Occipital lobe (tissue), 2 donors: ENCODE measurements around the gene MRPS16. TPM values are rescaled to one million over a fixed set of nuclear protein-coding genes. Genes with fewer than 3 reads are reported as not detected.
"Not testable (repeated sequence)": the region's sequence is repeated elsewhere in the genome, so short reads cannot be mapped to it uniquely, and the experiment has no call there.

Source experiments
- DNase-seq: peaks from one replicate; lab custom pipeline; 2025; lab: John Stamatoyannopoulos, UW
- total RNA-seq: library from RNA; depleted of rRNA; stranded (reverse); fragments of >200 nt; gene quantifications from one replicate; pipeline ENCODE4 v1.2.3, GENCODE V29; 2014

Gene MRPS16
- 102 TPM for total RNA-seq

- DNase-seq = peak; percentile 93
Observed at GRCh38 chr10:73252445-73253224, at the start of gene MRPS16. Gene MRPS16 (minus strand): TSS chr10:73252644. CDS start chr10:73252482, 162 bp downstream.

- no peak for DNase-seq
Observed at GRCh38 chr10:73296946-73297345, 44.5 kb upstream of the MRPS16 start.

DNA sequence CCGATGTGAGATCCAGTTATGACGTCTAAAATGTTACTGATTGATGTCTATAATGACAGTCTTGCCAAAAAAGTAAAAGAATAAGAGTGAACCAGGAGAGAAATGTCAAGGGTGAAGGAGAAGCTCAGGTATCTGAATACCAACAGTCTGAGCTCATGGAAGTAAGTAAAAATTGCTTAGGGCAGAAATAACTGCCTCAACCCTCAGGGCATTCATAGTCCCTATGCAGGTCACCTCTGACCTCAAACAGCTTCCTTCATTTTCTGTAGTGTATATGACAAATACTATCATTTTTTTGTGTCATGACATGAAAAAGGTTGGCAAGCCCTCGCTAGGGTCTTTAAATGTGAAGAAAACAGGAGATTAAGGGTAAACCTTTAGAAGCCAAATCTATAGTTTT is 41.0 kb upstream of the MRPS16 start:
- DNase-seq = no peak

- no peak for DNase-seq
Observed at GRCh38 chr10:73289958-73290357, 37.5 kb upstream of the MRPS16 start.

DNA sequence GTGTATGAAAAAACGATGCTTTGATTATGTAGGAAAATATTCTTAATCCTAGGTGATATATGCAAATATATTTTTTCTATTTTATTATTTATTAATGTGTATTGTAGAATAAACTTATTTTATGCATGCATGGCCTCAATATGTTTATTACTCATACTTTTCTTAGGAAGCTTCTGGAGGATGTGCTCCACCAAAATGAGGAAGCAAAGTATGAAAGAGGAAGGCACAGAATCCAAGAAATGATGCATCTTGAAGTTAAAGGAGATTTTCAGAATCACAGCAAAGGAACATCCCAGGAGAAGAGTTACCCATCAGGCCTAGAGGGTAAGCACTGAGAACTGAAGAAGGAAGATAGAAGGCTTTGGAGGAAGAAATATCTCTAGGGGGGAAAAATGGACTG is 35.0 kb upstream of the MRPS16 start:
- no peak for DNase-seq

GRCh38 chr10:73281097-73281496 is 28.7 kb upstream of the MRPS16 start:
- no peak for DNase-seq

GRCh38 chr10:73264423-73264822 is 12.0 kb upstream of the MRPS16 start:
- DNase-seq = no peak

GRCh38 chr10:73263693-73264347 is 11.4 kb upstream of the MRPS16 start:
- DNase-seq = no peak

DNA sequence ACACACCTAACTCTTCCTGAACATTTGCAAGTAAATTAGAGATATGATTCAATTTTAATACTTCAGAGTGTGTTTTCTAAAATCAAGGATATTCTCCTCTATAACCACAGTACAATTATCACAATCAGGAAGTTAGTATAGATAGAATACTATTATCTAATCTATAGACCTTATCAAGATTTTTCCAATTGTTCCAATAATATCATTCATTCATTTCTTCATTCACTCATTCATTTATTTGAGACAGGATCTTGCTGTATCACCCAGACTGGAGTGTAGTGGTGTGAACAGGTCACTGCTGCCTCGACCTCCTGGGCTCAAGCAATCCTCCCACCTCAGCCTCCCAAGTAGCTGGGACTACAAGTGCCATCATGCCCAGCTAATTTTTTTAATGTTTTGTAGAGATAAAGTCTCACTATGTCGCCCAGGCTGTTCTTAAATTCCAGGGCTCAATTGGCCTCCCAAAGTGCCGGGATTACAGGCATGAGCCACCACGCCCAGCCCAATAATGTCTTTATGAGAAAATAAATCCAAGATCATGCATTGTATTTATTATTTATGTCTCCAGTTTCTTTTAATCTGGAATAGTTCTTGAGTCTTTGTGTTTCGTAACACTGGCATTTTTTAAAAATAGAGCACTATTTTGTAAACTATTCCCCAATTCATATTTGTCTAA is 10.6 kb upstream of the MRPS16 start:
- DNase-seq = no peak

- DNase-seq = no peak
Observed at GRCh38 chr10:73262105-73262730, 9.8 kb upstream of the MRPS16 start.

GRCh38 chr10:73261362-73261995 is 9.0 kb upstream of the MRPS16 start:
- DNase-seq = no peak

- DNase-seq = not testable (repeated sequence)
Observed at GRCh38 chr10:73258612-73259011, 6.2 kb upstream of the MRPS16 start.

GRCh38 chr10:73253225-73253555 is 746 bp upstream of the MRPS16 start:
- DNase-seq = no peak

GRCh38 chr10:73251683-73252444 is 580 bp downstream of the MRPS16 start:
- DNase-seq = no peak

- DNase-seq = no peak
Observed at GRCh38 chr10:73248259-73248724, 4.2 kb downstream of the MRPS16 start.

DNA sequence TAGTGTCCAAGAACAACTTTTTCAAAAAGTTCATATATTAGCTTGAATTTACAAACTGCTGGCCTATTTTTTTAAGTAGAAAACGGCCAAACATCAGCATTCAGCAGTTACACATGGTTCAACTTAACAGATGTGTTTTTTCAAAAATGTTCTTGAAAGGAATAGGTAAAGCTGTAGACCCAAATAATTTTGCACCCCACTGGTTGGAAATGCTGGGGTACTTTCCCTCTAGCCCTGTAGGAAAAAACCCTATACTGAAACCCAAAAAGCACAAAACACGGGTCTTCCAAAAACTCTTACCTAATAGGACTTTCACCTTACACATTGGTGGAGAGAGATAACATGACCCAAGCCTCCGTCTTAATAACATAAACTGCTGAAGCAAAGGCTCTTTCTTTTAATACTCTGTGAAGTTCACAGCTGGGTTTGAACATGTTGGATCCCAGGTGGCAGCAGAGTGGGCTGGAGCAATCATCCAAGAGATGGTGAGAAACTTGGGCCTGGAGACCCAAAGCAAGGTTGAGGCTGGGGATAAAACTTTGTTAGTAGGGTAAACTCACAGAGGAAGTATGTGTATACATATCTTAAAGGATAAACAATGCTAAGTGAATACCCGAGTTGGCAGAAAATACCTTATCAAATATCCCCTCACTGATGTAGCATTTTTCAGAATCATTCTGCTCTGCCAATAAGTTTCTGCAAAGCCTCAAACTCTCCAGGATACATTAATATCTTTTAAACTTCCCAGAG is 4.8 kb downstream of the MRPS16 start:
- no peak for DNase-seq

DNA sequence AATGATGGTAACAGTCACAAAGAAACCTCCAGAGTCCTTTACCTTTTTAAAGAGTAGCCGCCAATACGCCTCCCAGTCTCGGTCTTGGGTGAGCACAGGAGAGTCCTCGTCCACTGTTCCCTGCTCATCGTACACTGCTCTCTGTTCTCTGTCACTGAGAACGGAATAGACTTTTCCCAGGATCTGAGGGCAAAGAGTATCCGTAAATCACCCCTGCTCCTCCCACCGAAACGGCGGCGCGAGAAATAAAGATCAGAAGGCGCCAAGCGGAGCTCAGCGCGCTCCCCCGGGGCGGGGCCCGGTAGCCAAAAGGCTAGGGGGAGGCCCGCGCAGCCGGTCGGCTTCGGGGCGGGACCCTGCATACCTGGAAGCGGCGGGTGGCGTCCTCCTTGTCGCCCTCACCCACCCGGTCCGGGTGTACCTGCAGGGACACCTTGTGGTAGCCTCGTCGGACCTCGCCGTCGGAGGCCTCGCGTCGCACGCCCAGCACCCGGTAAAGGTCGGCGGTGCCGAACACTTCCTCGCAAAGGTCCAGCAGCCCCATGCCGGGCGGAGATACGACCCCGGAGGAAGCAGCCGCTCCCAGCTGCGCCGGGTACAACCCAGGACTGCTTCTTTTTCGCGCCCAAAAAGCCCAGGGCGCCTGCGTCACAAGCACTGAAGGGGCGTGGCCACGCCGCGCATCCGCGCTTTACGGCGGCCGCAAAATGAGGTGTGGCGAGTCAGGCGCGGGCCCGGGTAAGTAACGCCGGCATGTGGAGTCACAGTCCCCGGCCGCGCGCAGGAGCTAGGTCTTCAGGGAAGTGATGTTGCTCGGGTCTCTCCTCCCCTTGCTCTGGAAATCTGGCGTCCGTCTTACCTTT is 5.6 kb downstream of the MRPS16 start, which contains the start of gene DNAJC9:
DNAJC9 (minus strand) TSS at position 610 of the 863 bp plus-strand sequence; CDS start at position 544, 66 bp downstream.
- DNase-seq = peak; percentile 93

GRCh38 chr10:73246322-73246645 is 6.2 kb downstream of the MRPS16 start:
- DNase-seq = no peak

- DNase-seq = no peak
Observed at GRCh38 chr10:73244866-73245477, 7.5 kb downstream of the MRPS16 start.
